ENCODE results near the gene ZBTB5.

Gene ZBTB5

DNA sequence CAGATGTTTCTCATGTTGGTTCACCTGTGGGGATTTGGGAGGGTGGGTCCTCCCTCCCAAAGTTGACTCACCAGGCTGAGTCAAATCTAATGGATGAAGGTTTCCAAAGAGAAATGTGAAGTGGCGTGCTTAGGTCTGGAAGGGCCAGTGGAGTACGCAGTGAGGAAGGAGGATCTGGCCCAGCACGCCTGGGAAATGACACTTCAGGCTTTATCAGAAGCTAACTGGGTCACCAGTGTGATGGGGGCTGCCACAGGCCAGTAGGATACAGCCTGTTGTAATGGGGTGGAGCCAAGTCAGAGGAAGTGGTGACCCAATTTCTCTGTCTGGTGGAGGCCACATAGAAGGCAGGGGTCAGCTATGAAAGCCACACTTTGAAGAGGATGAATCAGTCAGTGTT lies 38.5 kb upstream of the ZBTB5 start:
- Histone ChIP-seq H3K36me3 (peaks cover 27% of the 10 kb centered on the region), H3K27me3 (no peaks in the 10 kb centered on the region), H3K4me1 (ENCODE audit: control insufficient read depth in 1 of 2, insufficient read depth in 1 of 2, low read depth in 1 of 2, low read length in 1 of 2) (no peaks in the 10 kb centered on the region), H3K4me3 (ENCODE audit: low read depth in 1 of 2, low read length in 1 of 2) (no peak overlapping the region), H3K27ac (no peak overlapping the region), H3K9me3 (no peaks in the 10 kb centered on the region)
- TF ChIP-seq, protein P1, sequence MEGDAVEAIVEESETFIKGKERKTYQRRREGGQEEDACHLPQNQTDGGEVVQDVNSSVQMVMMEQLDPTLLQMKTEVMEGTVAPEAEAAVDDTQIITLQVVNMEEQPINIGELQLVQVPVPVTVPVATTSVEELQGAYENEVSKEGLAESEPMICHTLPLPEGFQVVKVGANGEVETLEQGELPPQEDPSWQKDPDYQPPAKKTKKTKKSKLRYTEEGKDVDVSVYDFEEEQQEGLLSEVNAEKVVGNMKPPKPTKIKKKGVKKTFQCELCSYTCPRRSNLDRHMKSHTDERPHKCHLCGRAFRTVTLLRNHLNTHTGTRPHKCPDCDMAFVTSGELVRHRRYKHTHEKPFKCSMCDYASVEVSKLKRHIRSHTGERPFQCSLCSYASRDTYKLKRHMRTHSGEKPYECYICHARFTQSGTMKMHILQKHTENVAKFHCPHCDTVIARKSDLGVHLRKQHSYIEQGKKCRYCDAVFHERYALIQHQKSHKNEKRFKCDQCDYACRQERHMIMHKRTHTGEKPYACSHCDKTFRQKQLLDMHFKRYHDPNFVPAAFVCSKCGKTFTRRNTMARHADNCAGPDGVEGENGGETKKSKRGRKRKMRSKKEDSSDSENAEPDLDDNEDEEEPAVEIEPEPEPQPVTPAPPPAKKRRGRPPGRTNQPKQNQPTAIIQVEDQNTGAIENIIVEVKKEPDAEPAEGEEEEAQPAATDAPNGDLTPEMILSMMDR (IDR thresholded peaks at IDR 0.05) = no peak

DNA sequence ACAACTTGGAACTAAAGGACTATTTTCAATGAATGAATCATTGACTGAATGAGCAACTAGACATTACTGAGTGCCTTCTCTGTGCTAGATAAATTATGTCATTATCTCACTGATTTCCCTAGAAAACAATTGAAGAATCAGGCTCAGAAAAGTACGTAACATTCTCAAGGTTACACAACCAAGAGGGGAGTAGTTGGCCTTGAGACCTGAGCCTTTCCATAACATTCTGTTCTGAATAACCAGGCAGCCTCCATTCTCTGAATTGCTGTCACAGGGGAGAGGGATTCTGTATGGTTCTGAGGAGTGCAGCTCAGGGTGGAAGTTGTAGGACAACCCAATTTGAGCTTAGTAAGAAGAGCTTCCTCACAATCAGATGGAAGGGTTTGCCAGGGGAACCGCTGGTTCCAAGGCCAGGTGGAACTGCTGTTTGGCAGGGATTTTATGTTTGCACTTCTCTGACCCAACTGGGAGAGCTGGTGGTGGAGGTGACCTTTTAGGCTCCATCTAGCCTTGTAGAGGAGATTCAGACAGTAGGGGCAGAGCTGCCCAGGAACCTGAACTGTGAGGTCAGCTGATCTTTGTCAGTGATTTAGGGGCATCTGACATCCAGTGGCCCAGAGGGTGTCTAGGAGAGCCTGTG lies 36.8 kb upstream of the ZBTB5 start:
- Histone ChIP-seq H3K4me1 (ENCODE audit: control insufficient read depth in 1 of 2, insufficient read depth in 1 of 2, low read depth in 1 of 2, low read length in 1 of 2) (no peaks in the 10 kb centered on the region), H3K27ac (no peak overlapping the region), H3K27me3 (no peaks in the 10 kb centered on the region), H3K9me3 (no peaks in the 10 kb centered on the region), H3K4me3 (ENCODE audit: low read depth in 1 of 2, low read length in 1 of 2) (no peak overlapping the region), H3K36me3 (peaks cover 34% of the 10 kb centered on the region)
- TF ChIP-seq, protein P1 (IDR thresholded peaks at IDR 0.05) = no peak

DNA sequence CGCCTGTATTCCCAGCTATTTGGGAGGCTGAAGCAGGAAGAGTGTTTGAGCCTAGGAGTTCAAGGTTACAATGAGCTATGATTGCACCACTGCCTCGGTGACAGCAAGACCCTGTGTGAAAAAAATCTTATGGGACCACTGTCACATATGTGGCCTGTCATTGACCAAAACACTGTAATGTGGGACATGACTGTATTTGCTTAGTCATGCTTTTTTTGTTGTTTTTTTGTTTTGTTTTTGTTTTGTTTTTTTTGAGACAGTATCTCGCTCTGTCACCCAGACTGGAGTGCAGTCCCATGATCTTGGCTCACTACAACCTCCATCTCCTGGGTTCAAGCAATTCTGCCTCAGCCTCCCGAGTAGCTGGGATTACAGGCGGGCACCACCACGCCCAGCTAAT lies 34.0 kb upstream of the ZBTB5 start:
- no peak overlapping the region for H3K4me3 ChIP-seq (ENCODE audit: low read depth in 1 of 2, low read length in 1 of 2)
- H3K4me1 ChIP-seq (ENCODE audit: control insufficient read depth in 1 of 2, insufficient read depth in 1 of 2, low read depth in 1 of 2, low read length in 1 of 2) = no peaks in the 10 kb centered on the region
- H3K36me3 ChIP-seq = peaks cover 31% of the 10 kb centered on the region
- H3K27me3 ChIP-seq = no peaks in the 10 kb centered on the region
- TF ChIP-seq, protein P1 (IDR thresholded peaks at IDR 0.05) = no peak
- H3K27ac ChIP-seq = no peak overlapping the region
- no peaks in the 10 kb centered on the region for H3K9me3 ChIP-seq

DNA sequence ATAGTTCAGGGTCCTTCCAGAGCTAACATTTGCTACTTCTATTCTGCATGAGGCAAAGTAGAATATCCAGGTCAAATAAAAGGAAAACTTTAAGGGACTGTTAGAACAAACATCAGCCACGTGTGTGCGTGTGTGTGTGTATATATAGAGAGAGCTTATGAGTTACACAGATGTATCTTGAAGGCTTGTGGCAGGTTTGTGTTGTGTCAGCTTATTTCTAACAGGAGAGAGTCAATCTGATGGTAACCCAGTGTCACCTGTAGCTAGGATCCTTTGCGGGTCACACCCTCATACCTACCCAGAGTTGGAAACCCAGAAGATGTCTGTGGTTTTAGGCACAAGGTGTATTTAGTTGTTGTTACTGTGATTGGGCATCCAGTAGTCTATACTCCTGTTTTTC lies 33.2 kb upstream of the ZBTB5 start:
- peaks cover 35% of the 10 kb centered on the region for H3K36me3 ChIP-seq
- H3K27me3 ChIP-seq = no peaks in the 10 kb centered on the region
- no peak overlapping the region for H3K4me3 ChIP-seq (ENCODE audit: low read depth in 1 of 2, low read length in 1 of 2)
- no peaks in the 10 kb centered on the region for H3K9me3 ChIP-seq
- no peak overlapping the region for H3K27ac ChIP-seq
- no peaks in the 10 kb centered on the region for H3K4me1 ChIP-seq (ENCODE audit: control insufficient read depth in 1 of 2, insufficient read depth in 1 of 2, low read depth in 1 of 2, low read length in 1 of 2)
- TF ChIP-seq, protein P1 (IDR thresholded peaks at IDR 0.05) = no peak

DNA sequence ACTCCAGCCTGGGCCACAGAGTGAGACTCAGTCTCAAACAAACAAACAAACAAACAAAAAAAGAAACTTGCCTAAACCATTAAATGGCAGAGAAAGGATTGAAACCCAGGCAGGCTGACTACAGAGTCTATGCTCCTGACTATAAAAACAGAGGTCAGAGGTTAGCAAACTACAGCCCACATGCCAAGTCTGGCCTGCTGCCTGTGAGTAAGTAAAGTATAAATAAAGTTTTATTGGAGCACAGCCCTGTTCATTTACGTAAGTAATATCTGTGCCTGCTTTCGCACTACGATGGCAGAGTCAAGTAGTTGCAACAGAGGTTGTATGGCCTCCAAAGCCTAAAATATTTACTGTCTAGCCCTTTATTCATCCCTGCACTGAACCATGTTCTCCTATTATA lies 32.1 kb upstream of the ZBTB5 start:
- Histone ChIP-seq H3K9me3 (no peaks in the 10 kb centered on the region), H3K4me3 (ENCODE audit: low read depth in 1 of 2, low read length in 1 of 2) (no peak overlapping the region), H3K27ac (no peak overlapping the region), H3K27me3 (no peaks in the 10 kb centered on the region), H3K36me3 (peaks cover 37% of the 10 kb centered on the region), H3K4me1 (ENCODE audit: control insufficient read depth in 1 of 2, insufficient read depth in 1 of 2, low read depth in 1 of 2, low read length in 1 of 2) (no peaks in the 10 kb centered on the region)
- TF ChIP-seq, protein P1 (IDR thresholded peaks at IDR 0.05) = no peak

Data from neutrophil (primary cell).